Measurements from ENCODE around the gene EVX1.

The EVX1 gene

GRCh38 chr7:27242555-27243339 is at the start of gene EVX1:
EVX1 (plus strand) TSS chr7:27242802; CDS start chr7:27243031, 229 bp downstream.
- no peak for DNase-seq (ENCODE audit: insufficient read length, low spot score)
- FAIRE-seq = no peak

- DNase-seq (ENCODE audit: insufficient read length, low spot score) (no peak), FAIRE-seq (no peak)
These were observed 49.1 kb upstream of the EVX1 start for GRCh38 chr7:27193335-27194001.

- no peak for FAIRE-seq
These were observed 48.6 kb upstream of the EVX1 start for GRCh38 chr7:27194002-27194352.

DNA sequence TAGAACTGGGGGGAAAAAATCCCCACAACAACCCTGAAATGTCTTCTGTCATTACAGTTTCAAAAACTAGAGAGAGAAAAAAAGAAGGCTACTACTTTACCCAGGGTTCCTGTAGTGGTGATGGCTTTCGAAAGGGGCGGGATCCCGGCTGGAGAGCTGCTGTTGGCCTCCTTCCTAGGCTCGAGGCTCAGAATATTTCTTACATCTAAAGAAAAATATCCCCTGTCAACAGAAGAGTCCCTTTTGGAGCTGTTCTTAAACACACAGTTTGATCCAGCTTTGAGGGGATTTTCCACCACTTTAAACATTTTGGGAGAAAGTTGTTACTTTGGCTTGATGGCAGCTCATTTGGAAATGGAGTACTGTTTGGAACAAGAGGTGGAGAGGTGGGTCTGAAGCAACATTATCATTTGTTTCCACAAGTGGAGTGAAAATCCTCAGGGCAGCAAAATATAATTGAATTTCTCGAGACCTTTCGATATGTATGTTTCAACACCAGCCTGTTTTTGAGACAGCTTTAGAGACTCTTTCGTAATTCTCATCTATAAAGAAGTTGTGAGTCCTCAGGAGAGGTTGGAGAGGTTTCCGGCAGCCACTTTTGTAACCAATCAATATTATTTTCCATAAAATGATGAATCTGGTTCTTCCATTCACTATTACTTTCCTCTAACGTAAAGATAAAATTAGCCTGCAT is 47.8 kb upstream of the EVX1 start:
- FAIRE-seq (no peak), DNase-seq (ENCODE audit: insufficient read length, low spot score) (no peak)

More at GRCh38 chr7:27194002-27194352, 48.6 kb upstream of the EVX1 start:
- no peak for DNase-seq (ENCODE audit: insufficient read length, low spot score)

DNA sequence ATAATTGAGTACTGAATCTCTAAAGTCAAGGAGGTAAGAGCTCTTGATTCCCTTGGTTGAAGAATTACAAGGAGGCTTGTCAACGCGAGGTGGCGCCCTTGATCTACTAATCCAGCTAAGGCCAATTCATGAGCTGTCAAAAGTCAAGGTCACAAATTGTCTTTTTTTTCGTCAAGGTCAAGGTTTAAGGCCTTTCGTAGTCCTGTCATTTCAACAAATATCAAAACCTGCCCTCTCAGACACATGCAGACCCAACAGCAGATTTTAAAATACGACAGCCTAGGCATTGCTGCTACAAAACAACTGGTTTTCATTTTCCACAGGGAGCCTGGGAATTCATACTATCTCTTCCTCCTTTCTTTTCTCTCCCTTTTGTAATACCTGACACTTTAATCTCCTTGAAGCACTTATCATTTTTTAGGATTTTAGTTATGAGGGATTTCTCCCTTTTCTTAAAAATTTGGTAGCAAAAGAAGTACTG is 46.3 kb upstream of the EVX1 start:
- FAIRE-seq = no peak
- no peak for DNase-seq (ENCODE audit: insufficient read length, low spot score)

GRCh38 chr7:27197137-27198042 is 45.2 kb upstream of the EVX1 start:
- FAIRE-seq = no peak
- DNase-seq (ENCODE audit: insufficient read length, low spot score) = no peak

DNA sequence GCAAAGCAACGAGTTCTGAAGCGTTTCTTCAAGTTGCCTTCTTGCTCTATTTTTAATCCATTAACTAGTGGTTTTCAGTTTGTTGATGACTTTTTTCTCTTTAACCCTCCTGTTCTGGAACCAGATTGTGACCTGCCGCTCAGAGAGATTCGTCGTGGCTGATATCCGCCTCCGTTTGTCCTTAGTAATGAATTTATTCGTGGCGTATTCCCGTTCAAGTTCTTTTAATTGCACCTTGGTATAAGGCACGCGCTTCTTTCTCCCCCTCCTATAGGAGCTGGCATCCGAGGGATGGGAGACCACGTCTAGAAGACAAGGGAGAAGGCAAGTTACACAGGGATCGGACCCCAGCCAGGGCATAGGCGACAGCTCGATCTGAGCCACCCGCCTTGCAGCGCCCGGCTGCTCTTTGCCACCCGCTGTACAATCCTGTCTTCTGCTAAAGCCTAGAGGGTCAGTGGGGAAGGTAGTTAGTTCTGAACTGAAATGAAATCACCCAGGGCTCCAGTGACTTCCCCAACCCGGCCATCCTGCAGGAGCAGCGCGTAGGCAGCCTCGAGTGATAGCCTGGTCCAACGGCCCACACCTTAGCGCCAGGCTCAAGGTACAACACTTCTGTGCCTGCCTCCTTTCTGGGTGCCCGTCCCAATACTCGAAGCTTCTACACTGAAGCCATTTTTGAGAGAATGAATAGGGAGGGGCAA is 44.3 kb upstream of the EVX1 start:
- FAIRE-seq = peak; percentile 36
- no peak for DNase-seq (ENCODE audit: insufficient read length, low spot score)

DNA sequence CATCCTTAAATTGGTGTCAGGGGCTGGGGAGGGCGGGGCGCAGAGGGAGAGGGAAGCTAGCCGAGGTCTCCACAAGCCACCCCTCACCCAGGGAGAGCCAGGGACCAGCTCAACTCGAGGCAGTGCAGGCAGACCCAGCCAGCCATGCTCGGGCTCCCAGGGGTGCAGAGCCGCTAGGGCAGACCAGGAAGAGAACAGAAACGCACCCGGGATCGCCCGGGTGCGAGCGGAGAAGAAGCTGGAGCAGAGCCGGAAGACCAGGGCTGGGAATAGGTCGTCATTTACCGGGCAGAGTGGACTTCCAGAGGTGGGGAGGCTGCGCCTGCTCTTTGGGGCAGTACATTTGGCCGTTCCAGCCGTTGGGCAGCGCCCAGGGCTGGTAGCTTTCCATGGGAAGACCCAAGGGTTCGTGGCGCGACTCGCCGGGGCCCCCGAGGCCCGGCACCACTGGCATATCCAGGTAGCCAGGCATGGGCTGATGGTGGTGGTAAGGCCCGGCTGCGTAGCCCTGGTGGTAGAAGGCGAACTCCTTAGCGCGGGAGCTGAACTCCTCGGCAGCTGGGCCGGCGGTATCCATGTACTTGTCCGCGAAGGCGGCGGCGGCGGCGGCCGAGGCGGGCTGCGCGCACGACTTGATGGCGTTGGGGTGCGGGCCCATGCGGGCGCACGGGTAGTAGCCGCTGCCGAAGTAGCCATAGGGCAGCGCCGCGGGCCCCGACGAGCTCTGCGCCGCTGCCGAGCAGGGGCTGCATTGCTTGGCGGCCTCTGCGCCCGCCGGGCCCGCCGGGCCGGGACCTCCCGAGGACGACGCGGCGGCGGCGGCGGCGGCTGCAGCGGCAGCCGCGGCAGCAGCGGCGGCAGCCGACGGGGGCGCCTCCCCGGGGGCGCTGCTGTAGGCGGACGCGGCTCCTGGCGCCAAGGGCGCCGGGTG is 43.5 kb upstream of the EVX1 start:
- no peak for DNase-seq (ENCODE audit: insufficient read length, low spot score)
- no peak for FAIRE-seq

- peak; percentile 93 for FAIRE-seq
These were observed 42.5 kb upstream of the EVX1 start, which contains the start of gene HOXA13 for GRCh38 chr7:27199849-27200760. HOXA13 (minus strand) TSS chr7:27200091; CDS start chr7:27200077, 14 bp downstream.

GRCh38 chr7:27200761-27201579 is 41.6 kb upstream of the EVX1 start:
- FAIRE-seq = peak; percentile 82
- DNase-seq (ENCODE audit: insufficient read length, low spot score) = no peak

More at GRCh38 chr7:27199849-27200760, 42.5 kb upstream of the EVX1 start, which contains the start of gene HOXA13:
- DNase-seq (ENCODE audit: insufficient read length, low spot score) = peak; percentile 72

GRCh38 chr7:27201580-27202017 is 41.0 kb upstream of the EVX1 start:
- FAIRE-seq = no peak
- no peak for DNase-seq (ENCODE audit: insufficient read length, low spot score)

DNA sequence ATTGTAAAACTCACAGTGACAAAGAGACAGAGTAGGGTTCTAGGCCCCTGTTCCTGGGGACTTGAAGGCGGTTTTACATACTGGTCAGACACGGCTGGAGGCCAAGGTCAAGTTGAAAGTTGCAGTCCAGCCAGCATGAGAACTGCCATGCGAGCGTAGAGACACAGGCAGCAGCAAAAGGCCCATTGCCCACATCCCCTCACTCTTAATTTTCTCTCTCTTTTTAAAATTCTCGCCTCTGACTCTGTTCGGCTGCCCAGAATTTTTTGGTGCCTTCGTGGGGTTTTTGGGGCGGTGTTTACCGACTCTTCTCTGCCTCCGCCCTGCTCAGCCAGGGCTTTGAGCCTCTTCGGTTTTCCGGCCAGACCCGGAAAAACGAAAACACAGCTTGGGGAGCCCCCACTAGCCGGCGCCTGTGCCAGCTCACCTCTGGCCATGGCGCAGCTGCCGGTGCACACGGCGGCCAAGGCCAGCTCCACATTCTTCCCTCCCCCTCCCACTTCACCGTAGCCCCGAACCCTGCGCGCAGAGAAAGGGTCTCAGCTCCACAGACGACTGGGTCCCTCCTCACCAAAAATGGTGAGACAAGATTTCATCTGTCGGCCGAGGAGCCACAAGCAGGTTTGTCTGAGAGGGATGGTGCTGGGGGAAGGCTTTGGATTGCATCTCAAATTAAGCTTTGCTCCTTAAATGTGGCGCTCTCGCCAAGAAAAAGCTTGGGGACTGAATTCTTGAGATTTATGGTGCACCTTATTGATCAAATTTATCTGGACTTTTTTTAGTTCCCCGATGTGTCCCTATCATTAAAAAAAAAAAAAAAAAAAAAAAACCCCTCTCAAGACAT is 40.4 kb upstream of the EVX1 start:
- DNase-seq (ENCODE audit: insufficient read length, low spot score) (no peak), FAIRE-seq (no peak)

DNA sequence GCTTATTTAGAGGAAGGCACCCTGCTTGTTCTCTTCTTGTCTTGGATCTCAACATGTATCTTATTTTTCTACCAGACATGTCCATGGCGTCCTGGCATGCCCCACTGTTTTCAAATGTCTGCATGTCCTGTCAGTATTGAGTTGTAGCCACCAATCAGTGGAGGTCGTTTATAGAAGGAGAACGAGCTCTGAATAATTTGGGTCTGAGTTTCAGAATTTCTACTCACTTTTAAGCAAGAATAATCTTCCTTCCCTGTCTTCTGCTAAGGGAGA is 39.8 kb upstream of the EVX1 start:
- DNase-seq (ENCODE audit: insufficient read length, low spot score) (no peak), FAIRE-seq (no peak)

GRCh38 chr7:27203365-27203953 is 39.1 kb upstream of the EVX1 start:
- DNase-seq (ENCODE audit: insufficient read length, low spot score) = no peak
- FAIRE-seq = no peak

GRCh38 chr7:27203964-27204594 is 38.5 kb upstream of the EVX1 start:
- DNase-seq (ENCODE audit: insufficient read length, low spot score) = no peak

More at GRCh38 chr7:27203964-27204594, 38.5 kb upstream of the EVX1 start:
- FAIRE-seq = no peak
